Brain microvascular endothelial cell (primary cell): ENCODE measurements around the gene CCR5.

ENCODE experiments used
- DNase-seq: peaks from one replicate; pipeline ENCODE4 v3.0.0-alpha.2; 2020
- H3K27ac ChIP-seq: fragments of 250-450 bp; sonication (Bioruptor Pico); 2 replicates; pipeline ENCODE4 v1.5.1; 2020; ENCODE audit warnings: mild to moderate bottlenecking, moderate library complexity
- H3K27me3 ChIP-seq: fragments of 250-450 bp; sonication (Bioruptor Pico); replicated peaks from 2 replicates; pipeline ENCODE4 v1.5.1; 2020; ENCODE audit warnings: mild to moderate bottlenecking
- H3K36me3 ChIP-seq: fragments of 250-450 bp; sonication (Bioruptor Pico); replicated peaks from 2 replicates; pipeline ENCODE4 v1.5.1; 2020; ENCODE audit warnings: mild to moderate bottlenecking
- H3K4me3 ChIP-seq: 2 replicates; pipeline ENCODE4 v1.5.1; 2011; ENCODE audit warnings: low read depth, mild to moderate bottlenecking, control low read depth, low read length, moderate library complexity
- CTCF ChIP-seq: IDR thresholded peaks from 2 replicates; pipeline ENCODE4 v1.5.1; 2011; ENCODE audit warnings: low read depth, mild to moderate bottlenecking, moderate library complexity, low read length, control low read depth, inconsistent platforms; ENCODE audit errors: missing control alignments
- in situ Hi-C: cut with HindIII; loops from 2 replicates; pipeline ENCODE4 v1.10.0; 2017; ENCODE audit warnings: low sequenced_read_pairs, low pct_ligation_motif_present

Gene CCR5

GRCh38 chr3:46374755-46375154 is 4.0 kb downstream of the CCR5 start:
- no peak for DNase-seq
- TF ChIP-seq CTCF: no peak
- in situ Hi-C loops: no loop called here
- no peak overlapping the region for H3K27ac ChIP-seq
- H3K4me3 ChIP-seq: no peak overlapping the region
- H3K36me3 ChIP-seq: no peaks in the 10 kb centered on the region
- H3K27me3 ChIP-seq: peaks cover 23% of the 10 kb centered on the region

- in situ Hi-C loops: no loop called here
- H3K27ac ChIP-seq: no peak overlapping the region
- TF ChIP-seq CTCF: no peak
- H3K27me3 ChIP-seq: peaks cover 23% of the 10 kb centered on the region
- DNase-seq: no peak
- H3K36me3 ChIP-seq: no peaks in the 10 kb centered on the region
- no peak overlapping the region for H3K4me3 ChIP-seq
These were observed 4.5 kb downstream of the CCR5 start for GRCh38 chr3:46375218-46375617.

- in situ Hi-C loops: no loop called here
- H3K4me3 ChIP-seq: no peak overlapping the region
- TF ChIP-seq CTCF: no peak
- no peak for DNase-seq
- peaks cover 21% of the 10 kb centered on the region for H3K27me3 ChIP-seq
- no peaks in the 10 kb centered on the region for H3K36me3 ChIP-seq
- H3K27ac ChIP-seq: no peak overlapping the region
These were observed 5.1 kb downstream of the CCR5 start for GRCh38 chr3:46375814-46376213.

GRCh38 chr3:46378426-46378942 is 7.7 kb downstream of the CCR5 start:
- Histone ChIP-seq H3K27me3 (peaks cover 17% of the 10 kb centered on the region), H3K27ac (no peak overlapping the region), H3K4me3 (no peak overlapping the region), H3K36me3 (no peaks in the 10 kb centered on the region)
- TF ChIP-seq CTCF: peak; percentile 87
- in situ Hi-C loops: no loop called here
- DNase-seq: peak; percentile 58

GRCh38 chr3:46380471-46381221 is 9.9 kb downstream of the CCR5 start:
- no peak for TF ChIP-seq CTCF
- no peak overlapping the region for H3K4me3 ChIP-seq
- DNase-seq: no peak
- in situ Hi-C loops: no loop called here
- H3K27me3 ChIP-seq: peaks cover 5% of the 10 kb centered on the region
- no peak overlapping the region for H3K27ac ChIP-seq
- H3K36me3 ChIP-seq: no peaks in the 10 kb centered on the region

- TF ChIP-seq CTCF: no peak
- no peak for DNase-seq
These were observed 10.9 kb downstream of the CCR5 start for GRCh38 chr3:46381625-46382024.

More at GRCh38 chr3:46381625-46382024, 10.9 kb downstream of the CCR5 start:
- Histone ChIP-seq H3K27ac (no peak overlapping the region), H3K36me3 (no peaks in the 10 kb centered on the region), H3K4me3 (no peak overlapping the region), H3K27me3 (peaks cover 2% of the 10 kb centered on the region)
- in situ Hi-C loops: no loop called here
